Dermis microvascular lymphatic vessel endothelial cell (primary cell): Measurements from ENCODE around the gene BAHD1. TPM values are rescaled to one million over a fixed set of nuclear protein-coding genes. Genes with fewer than 3 reads are reported as not detected.
A peak's percentile ranks its signal among the peaks of the same experiment; 100 is the strongest.

ENCODE experiments used
- DNase-seq, 2 donors: peaks; one replicate each; pipeline versions ENCODE4 v3.0.0 to v3.0.0-alpha.2; 2010; ENCODE audit warnings: low read depth in 2 of 2
- total RNA-seq: library from RNA; depleted of rRNA; stranded (reverse); fragments of >200 nt; gene quantifications from 2 replicates; pipeline ENCODE4 v1.2.1, GENCODE V29; 2014

BAHD1 gene
- total RNA-seq, 1 donor from 2014 or later, result 5.5 TPM

- no peak for DNase-seq
Measured at GRCh38 chr15:40424483-40425115, 16.2 kb upstream of the BAHD1 start.

- DNase-seq, result no peak
Measured at GRCh38 chr15:40425681-40426080, 15.1 kb upstream of the BAHD1 start.

- no peak for DNase-seq
Measured at GRCh38 chr15:40427188-40427587, 13.6 kb upstream of the BAHD1 start.

- DNase-seq, result no peak
Measured at GRCh38 chr15:40428185-40428584, 12.6 kb upstream of the BAHD1 start.

- no peak for DNase-seq
Measured at GRCh38 chr15:40429068-40429710, 11.6 kb upstream of the BAHD1 start.

- no peak for DNase-seq
Measured at GRCh38 chr15:40430271-40430805, 10.4 kb upstream of the BAHD1 start.

- no peak for DNase-seq
Measured at GRCh38 chr15:40435023-40435709, 5.6 kb upstream of the BAHD1 start.

GRCh38 chr15:40435710-40436089, 5.1 kb upstream of the BAHD1 start:
- no peak for DNase-seq

GRCh38 chr15:40436116-40436891, 4.4 kb upstream of the BAHD1 start:
- DNase-seq, result no peak

GRCh38 chr15:40436892-40437751, 3.6 kb upstream of the BAHD1 start:
- DNase-seq, result no peak

GRCh38 chr15:40437752-40438687, 2.7 kb upstream of the BAHD1 start:
- DNase-seq, result no peak

GRCh38 chr15:40438712-40439111, 2.0 kb upstream of the BAHD1 start:
- no peak for DNase-seq

GRCh38 chr15:40439461-40439959, 1.2 kb upstream of the BAHD1 start:
- DNase-seq, result no peak

GRCh38 chr15:40439960-40440742, 602 bp upstream of the BAHD1 start:
- DNase-seq, result peak in 1 of 2 donors; percentile 29

- DNase-seq, result peak in 1 of 2 donors; percentile 25
Measured at GRCh38 chr15:40441565-40442531, 1.1 kb downstream of the BAHD1 start.

- DNase-seq, result no peak
Measured at GRCh38 chr15:40443255-40443654, 2.5 kb downstream of the BAHD1 start.

GRCh38 chr15:40443846-40444245, 3.1 kb downstream of the BAHD1 start:
- no peak for DNase-seq

GRCh38 chr15:40444736-40445135, 4.0 kb downstream of the BAHD1 start:
- DNase-seq, result no peak
